22Rv1 (cell line): Measurements from ENCODE around the gene RPTOR.

Experiments used
- H3K27ac ChIP-seq: fragments of 450-650 bp; 2 replicates; pipeline ENCODE4 v1.5.1; 2017
- CTCF ChIP-seq: fragments of 450-650 bp; IDR thresholded peaks from 2 replicates; pipeline ENCODE4 v1.5.1; 2017; ENCODE audit warnings: mild to moderate bottlenecking
- ZFX ChIP-seq: fragments of 450-650 bp; IDR thresholded peaks from 2 replicates; pipeline ENCODE4 v1.6.1; 2017; ENCODE audit warnings: antibody characterized with exemption, borderline replicate concordance

The RPTOR gene

GRCh38 chr17:80861892-80862291, 317.3 kb downstream of the RPTOR start:
- no peak for TF ChIP-seq ZFX
- TF ChIP-seq CTCF, result peak; percentile 43
- no peak overlapping the region for H3K27ac ChIP-seq

GRCh38 chr17:80862481-80862961, 317.9 kb downstream of the RPTOR start:
- no peak for TF ChIP-seq CTCF
- no peak for TF ChIP-seq ZFX
- no peak overlapping the region for H3K27ac ChIP-seq

- TF ChIP-seq ZFX (no peak), CTCF (no peak)
- H3K27ac ChIP-seq, result no peak overlapping the region
Observed at GRCh38 chr17:80862978-80863377, 318.3 kb downstream of the RPTOR start.

GRCh38 chr17:80863626-80864025, 319.0 kb downstream of the RPTOR start:
- no peak for TF ChIP-seq CTCF
- TF ChIP-seq ZFX, result no peak
- H3K27ac ChIP-seq, result no peak overlapping the region

- H3K27ac ChIP-seq, result no peak overlapping the region
- no peak for TF ChIP-seq ZFX
- no peak for TF ChIP-seq CTCF
Observed at GRCh38 chr17:80864751-80865150, 320.1 kb downstream of the RPTOR start.

- no peak for TF ChIP-seq ZFX
- peak; percentile 83 for TF ChIP-seq CTCF
- H3K27ac ChIP-seq, result no peak overlapping the region
Observed at GRCh38 chr17:80866050-80866793, 321.6 kb downstream of the RPTOR start.

GRCh38 chr17:80868022-80868609, 323.5 kb downstream of the RPTOR start:
- TF ChIP-seq CTCF, result no peak
- TF ChIP-seq ZFX, result no peak
- H3K27ac ChIP-seq, result no peak overlapping the region
